GM19043 (cell line): Measurements from ENCODE around the gene OLFM1.

Experiments
- ATAC-seq: cut with Tn5 transposase; IDR thresholded peaks from one replicate; pipeline ENCODE4 v1.9.1; 2021; ENCODE audit warnings: low read depth; ENCODE audit not compliant: unreplicated experiment

The OLFM1 gene

GRCh38 chr9:135075234-135076142 is 12.0 kb upstream of the OLFM1 start:
- ATAC-seq = no peak

GRCh38 chr9:135076143-135076875 is 11.2 kb upstream of the OLFM1 start:
- no peak for ATAC-seq

GRCh38 chr9:135076876-135077430 is 10.5 kb upstream of the OLFM1 start:
- no peak for ATAC-seq

GRCh38 chr9:135077497-135078200 is 9.8 kb upstream of the OLFM1 start:
- ATAC-seq = no peak

GRCh38 chr9:135078361-135078821 is 9.1 kb upstream of the OLFM1 start:
- ATAC-seq = no peak

- ATAC-seq = no peak
Observed at GRCh38 chr9:135079018-135079417, 8.4 kb upstream of the OLFM1 start.

GRCh38 chr9:135079676-135080075 is 7.8 kb upstream of the OLFM1 start:
- no peak for ATAC-seq

GRCh38 chr9:135080286-135081263 is 6.9 kb upstream of the OLFM1 start:
- no peak for ATAC-seq

- no peak for ATAC-seq
Observed at GRCh38 chr9:135081264-135081660, 6.2 kb upstream of the OLFM1 start.

- no peak for ATAC-seq
Observed at GRCh38 chr9:135081731-135082130, 5.7 kb upstream of the OLFM1 start.

- no peak for ATAC-seq
Observed at GRCh38 chr9:135082536-135082935, 4.9 kb upstream of the OLFM1 start.

GRCh38 chr9:135083241-135083810 is 4.1 kb upstream of the OLFM1 start:
- ATAC-seq = no peak

- ATAC-seq = no peak
Observed at GRCh38 chr9:135083831-135084230, 3.6 kb upstream of the OLFM1 start.

- ATAC-seq = no peak
Observed at GRCh38 chr9:135084262-135084661, 3.2 kb upstream of the OLFM1 start.

- no peak for ATAC-seq
Observed at GRCh38 chr9:135084881-135085760, 2.3 kb upstream of the OLFM1 start.

- no peak for ATAC-seq
Observed at GRCh38 chr9:135085830-135086546, 1.5 kb upstream of the OLFM1 start.

- no peak for ATAC-seq
Observed at GRCh38 chr9:135086597-135087488, 625 bp upstream of the OLFM1 start.
